Mammary epithelial cell (primary cell): ENCODE data around the gene YES1.

Experiments used
- CTCF ChIP-seq, 2 donors: IDR thresholded peaks in 1 of 2; conservative IDR thresholded peaks in 1 of 2; 2 replicates each; pipeline ENCODE4 v1.5.1; 2011 to 2012; ENCODE audit warnings: inconsistent platforms in 2 of 2, low read length in 2 of 2, mild to moderate bottlenecking in 2 of 2, control low read depth in 1 of 2, low read depth in 1 of 2; ENCODE audit not compliant: insufficient read depth in 1 of 2; ENCODE audit errors: extremely low read depth in 1 of 2
- EZH2 ChIP-seq: IDR thresholded peaks from 2 replicates; pipeline ENCODE4 v1.6.1; 2012; ENCODE audit warnings: low read length, inconsistent platforms, borderline replicate concordance

DNA sequence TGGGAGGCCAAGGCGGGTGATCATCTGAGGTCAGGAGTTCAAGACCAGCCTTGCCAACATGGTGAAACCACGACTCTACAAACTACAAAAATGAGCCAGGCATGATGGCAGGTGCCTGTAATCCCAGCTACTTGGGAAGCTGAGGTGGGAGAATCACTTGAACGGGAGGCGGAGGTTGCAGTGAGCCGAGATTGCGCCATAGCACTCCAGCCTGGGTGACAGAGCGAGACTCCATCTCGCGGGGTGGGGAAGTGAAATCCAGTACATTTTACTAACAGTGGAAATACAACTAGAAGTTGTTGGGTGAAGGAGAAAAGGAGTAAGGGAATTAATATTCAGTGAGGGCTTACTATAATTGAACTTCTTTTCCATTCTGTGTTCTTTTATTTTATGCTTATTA is 86.4 kb downstream of the YES1 start:
- no peak for TF ChIP-seq CTCF (conservative IDR thresholded peaks at IDR 0.05 in 1 of 2, IDR thresholded peaks at IDR 0.05 in 1 of 2; ENCODE audit: extremely low read depth in 1 of 2, insufficient read depth in 1 of 2, low read depth in 1 of 2, low read length in 2 of 2)
- TF ChIP-seq EZH2: no peak
